H1 (cell line): Measurements from ENCODE around the gene PKP3. TPM values are rescaled to one million over a fixed set of nuclear protein-coding genes. Genes with fewer than 3 reads are reported as not detected.

Experiments used
- CTCF ChIA-PET: fragments of 300-600 bp; sonication (Branson Sonifier 250); formaldehyde crosslinking; loops from one replicate; lab custom pipeline; 2021; ENCODE audit not compliant: partially characterized antibody; lab: Charles Lee
- POLR2A ChIA-PET: fragments of 300-600 bp; sonication (Branson Sonifier 250); formaldehyde crosslinking; loops from one replicate; lab custom pipeline; 2021; ENCODE audit warnings: inconsistent platforms; ENCODE audit not compliant: partially characterized antibody; lab: Charles Lee
- DNase-seq, 2 experiments: peaks; one replicate each; pipeline versions ENCODE4 v3.0.0 to v3.0.0-alpha.2; 2010 to 2022; ENCODE audit warnings: low spot score in 2 of 2, low read depth in 1 of 2, mixed read lengths in 1 of 2
- FAIRE-seq: peaks from 2 replicates; lab custom pipeline; 2011; peaks lifted over from hg19 to GRCh38; lab: Jason Lieb, UNC
- H2AFZ ChIP-seq: 2 replicates; pipeline ENCODE4 v1.8.1; 2012; ENCODE audit warnings: low read length, inconsistent platforms
- H2AK5ac ChIP-seq: 2 replicates; pipeline ENCODE4 v1.6.1; 2013; ENCODE audit warnings: low read depth, low read length
- H2BK120ac ChIP-seq: replicated peaks from 2 replicates; pipeline ENCODE3; 2013; ENCODE audit warnings: low read depth, low read length, inconsistent platforms
- H2BK12ac ChIP-seq: 2 replicates; pipeline ENCODE4 v1.6.1; 2013; ENCODE audit warnings: low read depth, low read length
- H2BK15ac ChIP-seq: 2 replicates; pipeline ENCODE4 v1.6.1; 2013; ENCODE audit warnings: low read length
- H2BK20ac ChIP-seq: 2 replicates; pipeline ENCODE4 v1.6.1; 2013; ENCODE audit warnings: low read length
- H2BK5ac ChIP-seq: 2 replicates; pipeline ENCODE4 v1.6.1; 2013; ENCODE audit warnings: low read depth, low read length
- H3K14ac ChIP-seq: 2 replicates; pipeline ENCODE4 v1.6.1; 2013; ENCODE audit warnings: inconsistent platforms; ENCODE audit not compliant: insufficient read length
- H3K18ac ChIP-seq: 2 replicates; pipeline ENCODE4 v1.6.1; 2013; ENCODE audit warnings: low read length; ENCODE audit errors: extremely low read depth
- H3K23ac ChIP-seq: 2 replicates; pipeline ENCODE4 v1.6.1; 2013; ENCODE audit warnings: inconsistent platforms; ENCODE audit not compliant: insufficient read length
- H3K23me2 ChIP-seq: 2 replicates; pipeline ENCODE4 v1.6.1; 2013; ENCODE audit warnings: low read depth, low read length
- H3K27ac ChIP-seq: 2 replicates; pipeline ENCODE4 v1.6.1; 2011; ENCODE audit warnings: low read depth, low read length, inconsistent platforms
- H3K27me3 ChIP-seq, 4 experiments: replicated peaks in 1 of 4; 1 replicate in 1 of 4; 2 replicates in 3 of 4; pipeline versions ENCODE4 v1.6.1 to v1.8.1; 2011 to 2013; ENCODE audit warnings: low read length in 3 of 4, mild to moderate bottlenecking in 3 of 4, inconsistent platforms in 2 of 4, mixed read lengths in 2 of 4, moderate library complexity in 1 of 4; ENCODE audit not compliant: control insufficient read depth in 3 of 4, insufficient read depth in 3 of 4; ENCODE audit errors: extremely low read depth in 1 of 4
- H3K36me3 ChIP-seq, 4 experiments: 2 replicates each; pipeline versions ENCODE4 v1.6.1 to v1.8.1; 2011 to 2013; ENCODE audit warnings: mild to moderate bottlenecking in 4 of 4, low read length in 3 of 4, moderate library complexity in 2 of 4, control low read depth in 1 of 4, inconsistent platforms in 1 of 4; ENCODE audit not compliant: insufficient read depth in 4 of 4, control insufficient read depth in 2 of 4
- H3K4ac ChIP-seq: replicated peaks from 2 replicates; pipeline ENCODE3; 2013; ENCODE audit warnings: low read length, low read depth, mixed read lengths, inconsistent platforms; ENCODE audit not compliant: insufficient read length
- H3K4me1 ChIP-seq, 4 experiments: replicated peaks in 1 of 4; 1 replicate in 1 of 4; 2 replicates in 3 of 4; pipeline versions ENCODE4 v1.6.1 to v1.8.1; 2011 to 2013; ENCODE audit warnings: low read length in 3 of 4, inconsistent platforms in 2 of 4, mixed read lengths in 1 of 4; ENCODE audit not compliant: insufficient read depth in 4 of 4, control insufficient read depth in 3 of 4
- H3K4me2 ChIP-seq, 2 experiments: 2 replicates each; pipeline versions ENCODE4 v1.6.1 to v1.8.1; 2011 to 2013; ENCODE audit warnings: low read depth in 2 of 2, low read length in 2 of 2, control low read depth in 1 of 2, inconsistent platforms in 1 of 2, mild to moderate bottlenecking in 1 of 2; ENCODE audit not compliant: insufficient read depth in 1 of 2
- H3K4me3 ChIP-seq, 4 experiments: fragments of 200-600, 300-600 bp in 1 of 4; sonication (generic), shearing (Covaris generic), sonication (Bioruptor Twin) in 1 of 4; 2 replicates each; pipeline versions ENCODE4 v1.5.1 to v1.8.1; 2011 to 2016; ENCODE audit warnings: low read length in 4 of 4, low read depth in 3 of 4, control low read depth in 2 of 4, inconsistent platforms in 2 of 4, mild to moderate bottlenecking in 2 of 4, mixed read lengths in 1 of 4, moderate library complexity in 1 of 4; ENCODE audit not compliant: insufficient read depth in 2 of 4; ENCODE audit errors: extremely low read depth in 1 of 4
- H3K56ac ChIP-seq: replicated peaks from 2 replicates; pipeline ENCODE3; 2013; ENCODE audit warnings: low read depth, mild to moderate bottlenecking, mixed read lengths, low read length, inconsistent platforms; ENCODE audit not compliant: insufficient read length
- H3K79me1 ChIP-seq: 2 replicates; pipeline ENCODE4 v1.6.1; 2013; ENCODE audit warnings: low read depth, low read length, control low read depth
- H3K79me2 ChIP-seq, 2 experiments: 2 replicates each; pipeline versions ENCODE4 v1.6.1 to v1.8.1; 2012 to 2013; ENCODE audit warnings: low read length in 2 of 2, mild to moderate bottlenecking in 2 of 2, inconsistent platforms in 1 of 2; ENCODE audit not compliant: insufficient read depth in 2 of 2, control insufficient read depth in 1 of 2
- H3K9ac ChIP-seq, 4 experiments: replicated peaks in 1 of 4; 1 replicate in 1 of 4; 2 replicates in 3 of 4; pipeline versions ENCODE4 v1.6.1 to v1.8.1; 2011 to 2013; ENCODE audit warnings: low read depth in 3 of 4, low read length in 3 of 4, control low read depth in 2 of 4, mild to moderate bottlenecking in 2 of 4, moderate library complexity in 2 of 4, inconsistent platforms in 1 of 4; ENCODE audit errors: extremely low read depth in 1 of 4
- H3K9me3 ChIP-seq, 2 experiments: 2 replicates each; pipeline versions ENCODE4 v1.6.1 to v1.8.1; 2012 to 2013; ENCODE audit warnings: mild to moderate bottlenecking in 2 of 2, moderate library complexity in 2 of 2, control low read depth in 1 of 2, inconsistent platforms in 1 of 2, low read depth in 1 of 2, low read length in 1 of 2, mixed read lengths in 1 of 2; ENCODE audit not compliant: insufficient read depth in 2 of 2
- H4K20me1 ChIP-seq, 2 experiments: replicated peaks in 1 of 2; 2 replicates each; pipeline versions ENCODE3 to v1.8.1; 2011 to 2013; ENCODE audit warnings: inconsistent platforms in 2 of 2, low read length in 2 of 2, mild to moderate bottlenecking in 1 of 2; ENCODE audit not compliant: insufficient read depth in 2 of 2, control insufficient read depth in 1 of 2
- H4K5ac ChIP-seq: 2 replicates; pipeline ENCODE4 v1.6.1; 2013; ENCODE audit warnings: low read length, low read depth, mixed read lengths, inconsistent platforms; ENCODE audit not compliant: insufficient read length
- H4K8ac ChIP-seq: 2 replicates; pipeline ENCODE4 v1.8.0; 2013; ENCODE audit warnings: mild to moderate bottlenecking, moderate library complexity, low read length, inconsistent platforms; ENCODE audit not compliant: insufficient read depth; ENCODE audit errors: extremely low read depth
- H4K91ac ChIP-seq: replicated peaks from 2 replicates; pipeline ENCODE3; 2013; ENCODE audit warnings: low read length, mixed read lengths, inconsistent platforms; ENCODE audit not compliant: insufficient read length
- BRCA1 ChIP-seq: IDR thresholded peaks from 2 replicates; pipeline ENCODE4 v1.6.1; 2012; ENCODE audit warnings: low read depth, low read length, improper control_type of control experiment
- CREB1 ChIP-seq: IDR thresholded peaks from 2 replicates; pipeline ENCODE4 v1.6.1; 2012; ENCODE audit warnings: inconsistent platforms
- EGR1 ChIP-seq: IDR thresholded peaks from 2 replicates; pipeline ENCODE4 v1.6.1; 2011; ENCODE audit warnings: low read depth, low read length, borderline replicate concordance
- EP300 ChIP-seq, 2 experiments: IDR thresholded peaks; 1 replicate in 1 of 2; 2 replicates in 1 of 2; pipeline ENCODE4 v1.6.1; 2011 to 2012; ENCODE audit warnings: low read depth in 2 of 2, low read length in 2 of 2, mild to moderate bottlenecking in 2 of 2, borderline replicate concordance in 1 of 2, inconsistent platforms in 1 of 2, moderate library complexity in 1 of 2
- MAFK ChIP-seq: IDR thresholded peaks from 2 replicates; pipeline ENCODE4 v1.6.1; 2012; ENCODE audit warnings: low read depth, mild to moderate bottlenecking, improper control_type of control experiment, low read length
- NRF1 ChIP-seq: IDR thresholded peaks from 2 replicates; pipeline ENCODE4 v1.6.1; 2011; ENCODE audit warnings: mild to moderate bottlenecking, low read depth, low read length, improper control_type of control experiment
- RAD21 ChIP-seq, 2 experiments: IDR thresholded peaks in 1 of 2; conservative IDR thresholded peaks in 1 of 2; 2 replicates each; pipeline ENCODE4 v1.6.1; 2011; ENCODE audit warnings: low read depth in 2 of 2, low read length in 2 of 2, improper control_type of control experiment in 1 of 2, inconsistent platforms in 1 of 2, mild to moderate bottlenecking in 1 of 2, moderate library complexity in 1 of 2
- SAP30 ChIP-seq: fragments of 300-600 bp; sonication (generic); IDR thresholded peaks from 2 replicates; pipeline ENCODE4 v1.7.1; 2012; ENCODE audit warnings: low read length, moderate library complexity, mild to moderate bottlenecking, inconsistent platforms; ENCODE audit not compliant: insufficient read depth, insufficient replicate concordance
- SUZ12 ChIP-seq: fragments of 200-600 bp; sonication (generic); IDR thresholded peaks from 2 replicates; pipeline ENCODE4 v1.6.1; 2012; ENCODE audit warnings: mild to moderate bottlenecking, inconsistent platforms, low read length, moderate library complexity, mixed read lengths
- TAF7 ChIP-seq: optimal IDR thresholded peaks from 2 replicates; pipeline ENCODE3; 2011; ENCODE audit warnings: low read depth, mild to moderate bottlenecking, inconsistent platforms, low read length, moderate library complexity, borderline replicate concordance
- TBP ChIP-seq: IDR thresholded peaks from 2 replicates; pipeline ENCODE4 v1.6.1; 2011; ENCODE audit warnings: low read depth, low read length, improper control_type of control experiment
- WGBS, 2 experiments: shearing (Covaris generic) in 1 of 2; methylation state at CpG; one replicate each; pipeline versions ENCODE4 v1.1.6 to v1.1.7; 2013 to 2015; ENCODE audit warnings: low lambda C conversion rate in 2 of 2, mixed read lengths in 2 of 2, inconsistent platforms in 1 of 2, low coverage in 1 of 2, missing lambda C conversion rate in 1 of 2; ENCODE audit not compliant: insufficient replicate concordance in 2 of 2, insufficient coverage in 1 of 2, insufficient read length in 1 of 2; ENCODE audit errors: extremely low coverage in 1 of 2, missing lambda C conversion rate in 1 of 2; 5-methylcytosine and 5-hydroxymethylcytosine counted together
- polyA plus RNA-seq, 7 experiments: library from polyadenylated mRNA; depleted of rRNA in 3 of 7; stranded (reverse) in 5 of 7; unstranded in 2 of 7; fragments of >200 nt in 5 of 7; fragments of 200-250 nt in 2 of 7; gene quantifications; 1 replicate in 5 of 7; 2 replicates in 1 of 7; 4 replicates in 1 of 7; pipeline versions ENCODE4 v1.2.1 to v1.2.3, GENCODE V29; 2011 to 2013; ENCODE audit warnings: missing spikeins in 2 of 7, mixed read lengths in 2 of 7
- total RNA-seq: library from RNA; stranded (reverse); fragmentation: NEBNext Ultra II Directional; extraction: Animal tissue kit (Norgen Biotek cat#: 25700); gene quantifications from 2 replicates; pipeline ENCODE4 v1.2.1, GENCODE V29; 2021

Gene PKP3
- total and polyA plus RNA-seq, 2 of the 8 experiments (the other 6 are each of a cell fraction or from before 2014, with no cell fraction given): 16.7 to 28.7 TPM

DNA sequence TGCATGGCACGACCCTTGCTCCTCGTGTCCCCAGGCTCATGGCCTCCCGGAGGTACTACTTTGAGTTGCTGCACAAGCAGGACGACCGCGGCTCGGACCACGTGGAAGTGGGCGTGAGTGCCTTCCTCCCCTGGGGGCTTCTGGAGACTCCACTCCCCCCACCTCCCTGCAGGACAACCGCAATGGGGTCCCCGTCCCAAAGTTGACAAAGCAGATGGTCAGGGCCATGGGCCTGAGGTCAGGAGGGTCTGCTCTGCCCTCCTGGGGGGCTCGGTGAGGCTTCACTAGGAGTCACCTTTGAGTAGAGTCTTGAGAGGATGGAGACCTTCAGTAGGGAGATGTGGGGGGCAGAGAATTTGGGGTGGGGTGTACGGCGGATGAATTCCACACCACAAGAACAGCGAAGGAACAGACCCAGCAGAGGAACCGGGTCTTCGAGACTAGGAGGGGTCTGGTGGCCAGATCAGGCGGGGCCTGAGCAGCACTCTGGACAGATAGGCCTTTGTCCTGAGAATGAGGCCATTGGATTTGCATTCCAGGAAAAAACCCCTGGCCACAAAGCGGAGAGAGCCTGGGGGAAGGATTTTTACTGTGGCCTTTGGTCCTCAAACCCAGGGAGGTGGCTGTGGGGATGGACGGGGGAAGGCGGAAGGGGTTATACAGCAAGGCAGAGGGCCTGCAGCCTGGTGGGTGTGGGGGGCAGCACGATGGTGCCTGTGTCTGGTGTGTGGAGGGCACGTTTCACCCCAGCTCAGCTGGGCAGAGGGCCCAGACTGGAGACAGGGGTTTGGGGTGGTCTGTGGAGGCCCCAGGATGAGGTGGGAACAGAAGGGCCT is 20.1 kb upstream of the PKP3 start:
- peaks cover 7% of the 10 kb centered on the region for H3K79me1 ChIP-seq
- H3K4me2 ChIP-seq: no peak overlapping the region
- no peaks in the 10 kb centered on the region; the same call in 1 of the 2 replicates for H3K23me2 ChIP-seq
- H2BK20ac ChIP-seq: no peak overlapping the region
- H3K4me3 ChIP-seq: no peak overlapping the region
- H3K9me3 ChIP-seq: no peaks in the 10 kb centered on the region
- H2BK12ac ChIP-seq: no peak overlapping the region
- H4K8ac ChIP-seq: no peak overlapping the region
- 94% methylated on average over 20 of the region's 23 CpGs; no CpG with 5 or more reads in 1 of the 2 experiments for WGBS, 2 experiments
- H3K27ac ChIP-seq: no peak overlapping the region
- no peak overlapping the region for H2BK15ac ChIP-seq
- H4K20me1 ChIP-seq: peaks cover 0 to 6% of the 10 kb centered on the region in 2 experiments
- H4K5ac ChIP-seq: no peak overlapping the region
- no peak overlapping the region for H3K9ac ChIP-seq
- no peak overlapping the region for H2AK5ac ChIP-seq
- H2BK120ac ChIP-seq: no peak overlapping the region
- H3K4me1 ChIP-seq: peaks cover 0 to 6% (median 0%) of the 10 kb centered on the region in 4 experiments; a peak in 2 of 7 replicates
- POLR2A ChIA-PET: interaction anchor here (1.0 to 1.3 kb wide), 2 partner anchors 13 to 30 kb away, joined by 3 to 5 read pairs; no protein-coding TSS in a partner anchor
- no peak overlapping the region for H3K23ac ChIP-seq
- peaks cover 0 to 15% of the 10 kb centered on the region in 2 experiments; a peak in 1 of 4 replicates for H3K79me2 ChIP-seq
- H4K91ac ChIP-seq: no peak overlapping the region
- H3K27me3 ChIP-seq: no peaks in the 10 kb centered on the region
- H3K36me3 ChIP-seq: peaks cover 11 to 42% (median 16%) of the 10 kb centered on the region in 4 experiments; a peak in 7 of 8 replicates
- no peak overlapping the region for H3K56ac ChIP-seq
- H2BK5ac ChIP-seq: no peak overlapping the region
- H3K18ac ChIP-seq: no peak overlapping the region
- H3K14ac ChIP-seq: no peak overlapping the region
- CTCF ChIA-PET: no interaction called here
- H3K4ac ChIP-seq: no peak overlapping the region
- FAIRE-seq (no peak), DNase-seq (no peak)
- H2AFZ ChIP-seq: no peak overlapping the region
- no peak for TF ChIP-seq EP300 (IDR thresholded peaks at IDR 0.05; ENCODE audit: borderline replicate concordance in 1 of 2, low read depth in 2 of 2, low read length in 2 of 2)
- no peak for TF ChIP-seq EGR1
- no peak for TF ChIP-seq TAF7
- no peak for TF ChIP-seq RAD21 (IDR thresholded peaks at IDR 0.05 in 1 of 2, conservative IDR thresholded peaks at IDR 0.05 in 1 of 2; ENCODE audit: low read depth in 2 of 2, low read length in 2 of 2)
- no peak for TF ChIP-seq TBP
- no peak for TF ChIP-seq NRF1
- no peak for TF ChIP-seq SAP30
- TF ChIP-seq SUZ12: no peak
- TF ChIP-seq CREB1: no peak
- no peak for TF ChIP-seq BRCA1
- TF ChIP-seq MAFK: no peak
